Dermis blood vessel endothelial cell (primary cell): ENCODE measurements around the gene KAZN. TPM values are rescaled to one million over a fixed set of nuclear protein-coding genes. Genes with fewer than 3 reads are reported as not detected.

Source experiments
- DNase-seq: peaks from one replicate; pipeline ENCODE4 v3.0.0; 2010
- total RNA-seq: library from RNA; depleted of rRNA; stranded (reverse); fragments of >200 nt; gene quantifications from 2 replicates; pipeline ENCODE4 v1.2.3, GENCODE V29; 2014

The KAZN gene
- total RNA-seq, 1 donor from 2014 or later = 1.9 TPM

- DNase-seq = no peak
Observed at GRCh38 chr1:14746393-14746792, 147.9 kb downstream of the KAZN start.

- no peak for DNase-seq
Observed at GRCh38 chr1:14748151-14748550, 149.7 kb downstream of the KAZN start.

GRCh38 chr1:14748977-14749376 lies 150.5 kb downstream of the KAZN start:
- no peak for DNase-seq

GRCh38 chr1:14750490-14750889 lies 152.0 kb downstream of the KAZN start:
- DNase-seq = no peak

- no peak for DNase-seq
Observed at GRCh38 chr1:14755518-14756252, 157.2 kb downstream of the KAZN start.

GRCh38 chr1:14756589-14757285 lies 158.3 kb downstream of the KAZN start:
- no peak for DNase-seq

- DNase-seq = no peak
Observed at GRCh38 chr1:14757286-14757625, 158.8 kb downstream of the KAZN start.

- no peak for DNase-seq
Observed at GRCh38 chr1:14759042-14759818, 160.7 kb downstream of the KAZN start.

GRCh38 chr1:14759843-14760242 lies 161.4 kb downstream of the KAZN start:
- no peak for DNase-seq

GRCh38 chr1:14760780-14761179 lies 162.3 kb downstream of the KAZN start:
- DNase-seq = no peak

- no peak for DNase-seq
Observed at GRCh38 chr1:14761291-14762153, 163.0 kb downstream of the KAZN start.

GRCh38 chr1:14763977-14764376 lies 165.5 kb downstream of the KAZN start:
- no peak for DNase-seq

- DNase-seq = no peak
Observed at GRCh38 chr1:14765773-14766172, 167.3 kb downstream of the KAZN start.

- DNase-seq = no peak
Observed at GRCh38 chr1:14767075-14767474, 168.6 kb downstream of the KAZN start.

- DNase-seq = no peak
Observed at GRCh38 chr1:14768582-14769304, 170.3 kb downstream of the KAZN start.

GRCh38 chr1:14769486-14770274 lies 171.2 kb downstream of the KAZN start:
- DNase-seq = no peak

- DNase-seq = no peak
Observed at GRCh38 chr1:14773396-14774025, 175.0 kb downstream of the KAZN start.

GRCh38 chr1:14774225-14774624 lies 175.7 kb downstream of the KAZN start:
- DNase-seq = no peak

- no peak for DNase-seq
Observed at GRCh38 chr1:14774988-14775387, 176.5 kb downstream of the KAZN start.

- DNase-seq = no peak
Observed at GRCh38 chr1:14775434-14775833, 176.9 kb downstream of the KAZN start.
